Measurements from ENCODE around the gene URB1.

DNA sequence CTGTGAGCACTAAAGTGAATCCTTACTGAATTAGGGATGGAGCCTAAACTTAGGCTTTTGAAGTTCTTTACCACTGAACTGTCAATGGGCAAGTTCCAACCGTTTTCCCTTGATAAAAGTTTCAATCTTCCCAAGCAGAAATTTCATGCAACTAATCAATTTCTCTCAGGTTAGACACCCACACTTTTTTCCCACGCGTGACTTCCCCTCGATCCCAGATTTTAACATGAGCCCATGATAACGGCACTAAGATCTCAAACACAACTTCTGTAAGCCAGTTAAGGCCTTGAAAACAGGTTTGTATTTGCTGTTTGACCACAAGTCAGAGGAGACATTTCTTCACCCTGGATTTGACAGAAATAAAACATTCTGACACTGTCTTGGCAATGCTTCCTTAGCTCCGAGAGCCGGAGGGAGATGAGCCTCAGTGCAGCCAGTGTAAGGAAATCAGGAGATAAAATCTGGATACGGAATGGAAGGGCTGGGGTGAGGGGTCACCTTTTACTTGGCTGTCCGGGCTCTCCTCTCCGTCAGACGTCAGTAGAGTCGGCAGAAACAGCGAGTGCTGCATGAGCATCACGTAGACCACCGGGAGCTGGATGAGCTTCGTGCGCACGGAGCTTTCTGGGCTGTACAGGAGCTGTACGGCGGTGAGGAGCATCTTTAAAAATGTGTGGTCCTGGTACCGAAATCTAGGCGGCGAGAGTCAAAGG, 54.4 kb downstream of the URB1 start:
- TF ChIP-seq, protein P1, sequence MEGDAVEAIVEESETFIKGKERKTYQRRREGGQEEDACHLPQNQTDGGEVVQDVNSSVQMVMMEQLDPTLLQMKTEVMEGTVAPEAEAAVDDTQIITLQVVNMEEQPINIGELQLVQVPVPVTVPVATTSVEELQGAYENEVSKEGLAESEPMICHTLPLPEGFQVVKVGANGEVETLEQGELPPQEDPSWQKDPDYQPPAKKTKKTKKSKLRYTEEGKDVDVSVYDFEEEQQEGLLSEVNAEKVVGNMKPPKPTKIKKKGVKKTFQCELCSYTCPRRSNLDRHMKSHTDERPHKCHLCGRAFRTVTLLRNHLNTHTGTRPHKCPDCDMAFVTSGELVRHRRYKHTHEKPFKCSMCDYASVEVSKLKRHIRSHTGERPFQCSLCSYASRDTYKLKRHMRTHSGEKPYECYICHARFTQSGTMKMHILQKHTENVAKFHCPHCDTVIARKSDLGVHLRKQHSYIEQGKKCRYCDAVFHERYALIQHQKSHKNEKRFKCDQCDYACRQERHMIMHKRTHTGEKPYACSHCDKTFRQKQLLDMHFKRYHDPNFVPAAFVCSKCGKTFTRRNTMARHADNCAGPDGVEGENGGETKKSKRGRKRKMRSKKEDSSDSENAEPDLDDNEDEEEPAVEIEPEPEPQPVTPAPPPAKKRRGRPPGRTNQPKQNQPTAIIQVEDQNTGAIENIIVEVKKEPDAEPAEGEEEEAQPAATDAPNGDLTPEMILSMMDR (IDR thresholded peaks at IDR 0.05), result no peak
- no peak for TF ChIP-seq POLR2A (IDR thresholded peaks at IDR 0.05)
- no peak for TF ChIP-seq POLR2AphosphoS5 (IDR thresholded peaks at IDR 0.05)
- no peak for TF ChIP-seq EP300 (IDR thresholded peaks at IDR 0.05; ENCODE audit: low read depth)

Data from transverse colon (tissue), 4 donors.